Parathyroid adenoma (tissue), 2 donors: Measurements from ENCODE around the gene WDFY2.

Experiments used
- H2AFZ ChIP-seq: fragments of 300-600 bp; sonication (generic); one replicate; pipeline ENCODE4 v1.7.0; 2017; ENCODE audit warnings: antibody characterized with exemption, mild to moderate bottlenecking
- H3K27ac ChIP-seq: fragments of 300-600 bp; sonication (generic); one replicate; pipeline ENCODE4 v1.7.0; 2017
- H3K27me3 ChIP-seq: fragments of 300-600 bp; sonication (generic); one replicate; pipeline ENCODE4 v1.7.0; 2017; ENCODE audit warnings: low read length; ENCODE audit not compliant: control insufficient read depth, insufficient read depth
- H3K36me3 ChIP-seq: fragments of 300-600 bp; sonication (generic); one replicate; pipeline ENCODE4 v1.7.0; 2017; ENCODE audit warnings: low read length; ENCODE audit not compliant: control insufficient read depth, insufficient read depth
- H3K4me1 ChIP-seq: fragments of 300-600 bp; sonication (generic); one replicate; pipeline ENCODE4 v1.7.0; 2017; ENCODE audit warnings: control low read depth
- H3K4me2 ChIP-seq: fragments of 300-600 bp; sonication (generic); one replicate; pipeline ENCODE4 v1.7.0; 2017; ENCODE audit warnings: low read length
- H3K4me3 ChIP-seq: fragments of 300-600 bp; sonication (generic); one replicate; pipeline ENCODE4 v1.7.0; 2017; ENCODE audit warnings: low read depth, low read length
- H3K79me2 ChIP-seq: fragments of 300-600 bp; sonication (generic); one replicate; pipeline ENCODE4 v1.7.0; 2017; ENCODE audit warnings: control low read depth
- H3K9ac ChIP-seq: fragments of 300-600 bp; sonication (generic); one replicate; pipeline ENCODE4 v1.7.0; 2017; ENCODE audit warnings: mild to moderate bottlenecking
- H3K9me3 ChIP-seq: fragments of 300-600 bp; sonication (generic); one replicate; pipeline ENCODE4 v1.7.0; 2017; ENCODE audit warnings: low read length; ENCODE audit not compliant: control insufficient read depth
- TF ChIP-seq, protein P1 (sequence below): fragments of 300-600 bp; sonication (generic); IDR thresholded peaks from one replicate; pipeline ENCODE4 v1.7.0; 2017; ENCODE audit warnings: antibody characterized with exemption, mild to moderate bottlenecking
- donor health status: primary hyperparathyroidism.

The WDFY2 gene

DNA sequence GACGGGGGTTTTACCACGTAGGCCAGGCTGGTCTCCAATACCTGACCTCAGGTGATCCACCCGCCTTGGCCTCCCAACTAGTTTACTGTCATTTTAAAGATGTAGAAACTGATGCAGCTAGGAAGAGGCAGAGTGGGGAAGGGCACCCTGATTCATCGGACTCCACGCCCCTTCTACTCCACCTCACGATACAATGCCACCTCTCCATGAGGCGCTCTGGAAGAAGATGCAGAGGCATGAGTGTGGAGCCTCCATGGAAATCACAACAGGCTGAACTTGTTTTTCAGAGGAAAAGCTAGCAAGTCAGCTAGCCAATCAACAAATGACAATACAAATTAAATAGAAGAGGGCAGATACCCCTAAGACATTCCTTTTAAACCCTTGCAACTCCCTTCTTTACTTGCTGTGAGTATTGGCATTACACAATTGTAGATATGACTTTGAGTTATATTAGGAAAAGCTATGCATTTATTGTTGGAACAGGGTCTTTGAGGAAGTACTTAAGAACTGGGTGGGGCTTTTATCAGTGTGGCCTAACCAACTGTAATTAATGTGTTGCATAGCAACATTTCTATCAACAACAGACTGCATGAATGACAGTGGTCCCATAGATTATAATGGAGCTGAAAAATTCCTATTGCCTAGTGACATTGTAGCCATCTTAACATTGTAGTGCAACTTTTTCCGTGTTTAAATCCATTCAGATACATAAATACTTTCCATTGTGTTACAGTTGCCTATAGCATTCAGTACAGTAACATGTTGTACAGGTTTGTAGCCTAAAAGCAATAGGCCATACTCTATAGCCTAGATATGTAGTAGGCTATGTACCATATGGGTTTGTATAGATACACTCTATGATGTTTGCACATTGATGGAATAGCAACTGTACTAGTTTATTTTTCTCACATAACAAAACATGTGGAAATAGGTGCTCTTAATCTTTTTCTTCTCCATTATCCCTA is 17.6 kb downstream of the WDFY2 start:
- no peak overlapping the region for H3K4me2 ChIP-seq
- no peak overlapping the region for H3K4me3 ChIP-seq
- no peak overlapping the region for H2AFZ ChIP-seq
- H3K4me1 ChIP-seq: peaks cover 4% of the 10 kb centered on the region
- TF ChIP-seq, protein P1, sequence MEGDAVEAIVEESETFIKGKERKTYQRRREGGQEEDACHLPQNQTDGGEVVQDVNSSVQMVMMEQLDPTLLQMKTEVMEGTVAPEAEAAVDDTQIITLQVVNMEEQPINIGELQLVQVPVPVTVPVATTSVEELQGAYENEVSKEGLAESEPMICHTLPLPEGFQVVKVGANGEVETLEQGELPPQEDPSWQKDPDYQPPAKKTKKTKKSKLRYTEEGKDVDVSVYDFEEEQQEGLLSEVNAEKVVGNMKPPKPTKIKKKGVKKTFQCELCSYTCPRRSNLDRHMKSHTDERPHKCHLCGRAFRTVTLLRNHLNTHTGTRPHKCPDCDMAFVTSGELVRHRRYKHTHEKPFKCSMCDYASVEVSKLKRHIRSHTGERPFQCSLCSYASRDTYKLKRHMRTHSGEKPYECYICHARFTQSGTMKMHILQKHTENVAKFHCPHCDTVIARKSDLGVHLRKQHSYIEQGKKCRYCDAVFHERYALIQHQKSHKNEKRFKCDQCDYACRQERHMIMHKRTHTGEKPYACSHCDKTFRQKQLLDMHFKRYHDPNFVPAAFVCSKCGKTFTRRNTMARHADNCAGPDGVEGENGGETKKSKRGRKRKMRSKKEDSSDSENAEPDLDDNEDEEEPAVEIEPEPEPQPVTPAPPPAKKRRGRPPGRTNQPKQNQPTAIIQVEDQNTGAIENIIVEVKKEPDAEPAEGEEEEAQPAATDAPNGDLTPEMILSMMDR: no peak
- H3K27ac ChIP-seq: no peak overlapping the region
- no peak overlapping the region for H3K9ac ChIP-seq
- H3K9me3 ChIP-seq: no peaks in the 10 kb centered on the region
- H3K79me2 ChIP-seq: peaks cover 46% of the 10 kb centered on the region
- H3K36me3 ChIP-seq: no peaks in the 10 kb centered on the region
- H3K27me3 ChIP-seq: no peaks in the 10 kb centered on the region

DNA sequence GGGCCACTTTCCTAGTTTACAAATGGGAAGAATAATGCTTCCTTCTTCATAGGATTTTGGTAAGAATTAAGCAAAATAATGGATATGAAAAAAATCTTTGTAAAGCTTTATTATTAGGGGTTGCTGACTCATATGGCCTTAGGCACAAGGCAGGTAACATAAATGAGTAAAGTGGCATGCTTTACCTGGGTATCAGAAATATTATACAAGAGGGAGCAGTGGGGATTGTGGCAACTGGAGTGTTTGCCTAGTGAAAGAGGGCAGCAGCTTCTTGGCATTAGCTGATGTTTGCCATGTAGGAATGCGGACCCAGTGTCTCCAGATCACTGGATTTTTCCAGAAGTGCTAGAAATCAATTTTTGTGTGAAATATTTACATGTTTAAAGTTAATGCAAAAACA is 19.5 kb downstream of the WDFY2 start:
- no peak overlapping the region for H2AFZ ChIP-seq
- H3K9ac ChIP-seq: no peak overlapping the region
- TF ChIP-seq, protein P1: no peak
- H3K27ac ChIP-seq: no peak overlapping the region
- H3K4me2 ChIP-seq: no peak overlapping the region
- H3K79me2 ChIP-seq: peaks cover 43% of the 10 kb centered on the region
- H3K4me1 ChIP-seq: peaks cover 7% of the 10 kb centered on the region
- H3K36me3 ChIP-seq: no peaks in the 10 kb centered on the region
- no peak overlapping the region for H3K4me3 ChIP-seq
- H3K9me3 ChIP-seq: no peaks in the 10 kb centered on the region
- H3K27me3 ChIP-seq: no peaks in the 10 kb centered on the region

DNA sequence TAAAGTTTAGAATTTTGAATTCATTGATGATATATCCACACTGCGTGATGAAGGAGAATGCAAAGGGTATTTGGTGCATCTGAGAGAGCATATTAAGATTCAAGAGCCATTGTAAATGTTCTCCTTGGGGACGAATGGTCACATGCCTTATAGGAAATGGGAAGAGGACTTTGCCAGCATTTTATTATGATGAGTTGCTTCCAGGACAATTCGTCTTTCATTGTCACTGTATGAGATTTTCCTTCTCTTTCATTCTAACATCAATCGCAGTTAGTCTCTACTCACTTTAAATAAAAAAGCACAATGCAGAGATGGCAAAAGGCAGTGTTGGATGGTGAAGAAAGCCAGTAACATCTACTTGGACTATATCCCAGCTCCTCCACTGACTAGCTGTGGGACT is 21.4 kb downstream of the WDFY2 start:
- Histone ChIP-seq H3K27ac (no peak overlapping the region), H2AFZ (no peak overlapping the region), H3K4me1 (peaks cover 4% of the 10 kb centered on the region), H3K27me3 (no peaks in the 10 kb centered on the region), H3K79me2 (peaks cover 39% of the 10 kb centered on the region), H3K36me3 (no peaks in the 10 kb centered on the region), H3K9ac (no peak overlapping the region), H3K9me3 (no peaks in the 10 kb centered on the region), H3K4me3 (no peak overlapping the region), H3K4me2 (no peak overlapping the region)
- TF ChIP-seq, protein P1: no peak

DNA sequence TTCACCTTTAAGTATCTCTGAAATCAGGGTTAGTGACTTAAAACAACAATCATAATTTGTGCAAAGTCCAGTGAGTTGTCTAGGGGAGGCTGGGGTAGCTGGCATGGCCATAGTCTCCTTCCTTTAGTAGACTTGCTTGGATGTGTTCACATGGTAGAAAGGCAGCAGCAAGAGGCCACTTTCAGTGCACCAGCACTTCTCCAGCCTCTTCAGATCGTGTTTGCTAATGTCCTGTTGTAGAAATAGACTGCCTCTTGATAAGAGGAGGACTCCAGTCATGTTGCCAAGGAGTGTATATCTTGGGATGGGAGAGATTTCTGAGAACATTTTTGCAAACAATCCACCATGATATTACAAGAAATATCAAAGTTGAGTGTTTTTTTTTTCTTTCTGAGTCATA is 22.9 kb downstream of the WDFY2 start:
- Histone ChIP-seq H3K4me1 (peaks cover 4% of the 10 kb centered on the region), H3K4me3 (no peak overlapping the region), H3K4me2 (no peak overlapping the region), H2AFZ (no peak overlapping the region), H3K36me3 (no peaks in the 10 kb centered on the region), H3K27ac (no peak overlapping the region), H3K9me3 (no peaks in the 10 kb centered on the region), H3K27me3 (no peaks in the 10 kb centered on the region), H3K9ac (no peak overlapping the region), H3K79me2 (peaks cover 32% of the 10 kb centered on the region)
- TF ChIP-seq, protein P1: no peak
